Measurements from ENCODE around the gene SPTBN1.
A peak's percentile ranks its signal among the peaks of the same experiment; 100 is the strongest.

DNA sequence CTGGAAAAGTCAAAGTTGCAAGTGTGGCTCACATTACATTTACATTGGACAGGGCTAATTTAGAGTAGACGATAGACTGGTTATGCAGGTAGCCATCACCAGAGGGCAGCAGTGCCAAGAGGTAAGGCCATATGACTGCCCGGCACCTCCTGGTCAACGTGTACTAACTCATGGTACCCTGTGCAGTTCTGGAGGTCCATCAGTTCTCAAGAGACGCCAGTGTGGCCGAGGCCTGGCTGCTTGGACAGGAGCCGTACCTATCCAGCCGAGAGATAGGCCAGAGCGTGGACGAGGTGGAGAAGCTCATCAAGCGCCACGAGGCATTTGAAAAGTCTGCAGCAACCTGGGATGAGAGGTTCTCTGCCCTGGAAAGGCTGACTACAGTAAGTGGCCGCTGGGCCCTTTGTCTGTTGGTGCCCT lies 201.5 kb downstream of the SPTBN1 start:
- TF ChIP-seq, protein P1, sequence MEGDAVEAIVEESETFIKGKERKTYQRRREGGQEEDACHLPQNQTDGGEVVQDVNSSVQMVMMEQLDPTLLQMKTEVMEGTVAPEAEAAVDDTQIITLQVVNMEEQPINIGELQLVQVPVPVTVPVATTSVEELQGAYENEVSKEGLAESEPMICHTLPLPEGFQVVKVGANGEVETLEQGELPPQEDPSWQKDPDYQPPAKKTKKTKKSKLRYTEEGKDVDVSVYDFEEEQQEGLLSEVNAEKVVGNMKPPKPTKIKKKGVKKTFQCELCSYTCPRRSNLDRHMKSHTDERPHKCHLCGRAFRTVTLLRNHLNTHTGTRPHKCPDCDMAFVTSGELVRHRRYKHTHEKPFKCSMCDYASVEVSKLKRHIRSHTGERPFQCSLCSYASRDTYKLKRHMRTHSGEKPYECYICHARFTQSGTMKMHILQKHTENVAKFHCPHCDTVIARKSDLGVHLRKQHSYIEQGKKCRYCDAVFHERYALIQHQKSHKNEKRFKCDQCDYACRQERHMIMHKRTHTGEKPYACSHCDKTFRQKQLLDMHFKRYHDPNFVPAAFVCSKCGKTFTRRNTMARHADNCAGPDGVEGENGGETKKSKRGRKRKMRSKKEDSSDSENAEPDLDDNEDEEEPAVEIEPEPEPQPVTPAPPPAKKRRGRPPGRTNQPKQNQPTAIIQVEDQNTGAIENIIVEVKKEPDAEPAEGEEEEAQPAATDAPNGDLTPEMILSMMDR (conservative IDR thresholded peaks at IDR 0.05; ENCODE audit: low read depth, low read length), result peak; percentile 68
- TF ChIP-seq EZH2 (IDR thresholded peaks at IDR 0.05; ENCODE audit: low read length, unreplicated experiment), result no peak
- no peak for TF ChIP-seq EZH2phosphoT487 (IDR thresholded peaks at IDR 0.05; ENCODE audit: borderline replicate concordance, low read length)

All from PC-3 (cell line).